ENCODE measurements around the gene HIBADH.
"Not testable (repeated sequence)": the region's sequence is repeated elsewhere in the genome, so short reads cannot be mapped to it uniquely, and the experiment has no call there.

HIBADH gene

GRCh38 chr7:27678617-27679260, 16.1 kb upstream of the HIBADH start:
- H3K4me1 Mint-ChIP-seq = no peaks in the 10 kb centered on the region

GRCh38 chr7:27677912-27678612, 15.4 kb upstream of the HIBADH start:
- Mint-ChIP-seq H3K27ac (peak overlapping the region in 2 of 3 experiments; percentile 27 to 60), H3K36me3 (ENCODE audit: low read depth) (no peaks in the 10 kb centered on the region), H3K4me3 (no peak overlapping the region), H3K4me1 (no peaks in the 10 kb centered on the region), H3K27me3 (ENCODE audit: low read depth) (no peaks in the 10 kb centered on the region), H3K9me3 (no peaks in the 10 kb centered on the region)
- TF ChIP-seq CTCF (IDR thresholded peaks at IDR 0.05; ENCODE audit: unreplicated experiment in 3 of 3) = no peak

More at GRCh38 chr7:27678617-27679260, 16.1 kb upstream of the HIBADH start:
- H3K27me3 Mint-ChIP-seq (ENCODE audit: low read depth) = no peaks in the 10 kb centered on the region
- TF ChIP-seq CTCF (IDR thresholded peaks at IDR 0.05; ENCODE audit: unreplicated experiment in 3 of 3) = no peak
- H3K9me3 Mint-ChIP-seq = no peaks in the 10 kb centered on the region
- H3K27ac Mint-ChIP-seq = no peak overlapping the region
- H3K36me3 Mint-ChIP-seq (ENCODE audit: low read depth) = no peaks in the 10 kb centered on the region
- H3K4me3 Mint-ChIP-seq = no peak overlapping the region

GRCh38 chr7:27674126-27674525, 11.4 kb upstream of the HIBADH start:
- H3K4me3 Mint-ChIP-seq; H3K36me3 Mint-ChIP-seq (ENCODE audit: low read depth); H3K27ac Mint-ChIP-seq; H3K4me1 Mint-ChIP-seq; H3K9me3 Mint-ChIP-seq; H3K27me3 Mint-ChIP-seq (ENCODE audit: low read depth): not testable (repeated sequence)

- no peak for TF ChIP-seq CTCF (IDR thresholded peaks at IDR 0.05; ENCODE audit: unreplicated experiment in 3 of 3)
- Mint-ChIP-seq H3K27ac (no peak overlapping the region), H3K4me3 (no peak overlapping the region), H3K36me3 (ENCODE audit: low read depth) (no peaks in the 10 kb centered on the region), H3K4me1 (no peaks in the 10 kb centered on the region), H3K9me3 (peaks cover 2% of the 10 kb centered on the region), H3K27me3 (ENCODE audit: low read depth) (no peaks in the 10 kb centered on the region)
Observed at GRCh38 chr7:27671675-27672074, 9.0 kb upstream of the HIBADH start.

- TF ChIP-seq CTCF (IDR thresholded peaks at IDR 0.05; ENCODE audit: unreplicated experiment in 3 of 3) = no peak
- Mint-ChIP-seq H3K9me3 (peaks cover 2% of the 10 kb centered on the region), H3K4me1 (no peaks in the 10 kb centered on the region), H3K27ac (no peak overlapping the region), H3K27me3 (ENCODE audit: low read depth) (no peaks in the 10 kb centered on the region), H3K36me3 (ENCODE audit: low read depth) (no peaks in the 10 kb centered on the region), H3K4me3 (no peak overlapping the region)
Observed at GRCh38 chr7:27670676-27671075, 8.0 kb upstream of the HIBADH start.

- TF ChIP-seq CTCF (IDR thresholded peaks at IDR 0.05; ENCODE audit: unreplicated experiment in 3 of 3) = no peak
- H3K4me3 Mint-ChIP-seq = no peak overlapping the region
- H3K9me3 Mint-ChIP-seq = peaks cover 2% of the 10 kb centered on the region
- H3K27ac Mint-ChIP-seq = no peak overlapping the region
- no peaks in the 10 kb centered on the region for H3K4me1 Mint-ChIP-seq
- H3K27me3 Mint-ChIP-seq (ENCODE audit: low read depth) = no peaks in the 10 kb centered on the region
- no peaks in the 10 kb centered on the region for H3K36me3 Mint-ChIP-seq (ENCODE audit: low read depth)
Observed at GRCh38 chr7:27670177-27670576, 7.5 kb upstream of the HIBADH start.
